Stomach (tissue), 4 donors: ENCODE results near the gene FBN2.

Source experiments
- CTCF ChIP-seq, 7 experiments: fragments of 450-650 bp in 4 of 7; fragments of 200-600 bp in 3 of 7; sonication (generic) in 3 of 7; IDR thresholded peaks; one replicate each; pipeline ENCODE4 v1.5.1; 2016 to 2019; ENCODE audit warnings: antibody characterized with exemption in 7 of 7, control low read depth in 2 of 7, mild to moderate bottlenecking in 1 of 7
- POLR2A ChIP-seq, 4 donors: fragments of 450-650 bp; IDR thresholded peaks; one replicate each; pipeline ENCODE4 v1.6.1; 2016; ENCODE audit warnings: antibody characterized with exemption in 4 of 4, control low read depth in 2 of 4, mild to moderate bottlenecking in 1 of 4, moderate library complexity in 1 of 4
- POLR2AphosphoS5 ChIP-seq, 3 donors: sonication (generic); formaldehyde crosslinking; IDR thresholded peaks; one replicate each; pipeline ENCODE4 v1.6.1; 2016; ENCODE audit warnings: antibody characterized with exemption in 3 of 3

GRCh38 chr5:128350705-128351104 is 187.3 kb downstream of the FBN2 start:
- TF ChIP-seq CTCF (IDR thresholded peaks at IDR 0.05) = no peak
- TF ChIP-seq POLR2A (IDR thresholded peaks at IDR 0.05) = no peak
- TF ChIP-seq POLR2AphosphoS5 (IDR thresholded peaks at IDR 0.05) = no peak
